ENCODE data around the gene CLIC4. TPM values are rescaled to one million over a fixed set of nuclear protein-coding genes. Genes with fewer than 3 reads are reported as not detected.
A peak's percentile ranks its signal among the peaks of the same experiment; 100 is the strongest.
"Not testable (repeated sequence)": the region's sequence is repeated elsewhere in the genome, so short reads cannot be mapped to it uniquely, and the experiment has no call there.

CLIC4 gene
- total RNA-seq, 2 donors from 2014 or later: 16.2 to 30.0 TPM

DNA sequence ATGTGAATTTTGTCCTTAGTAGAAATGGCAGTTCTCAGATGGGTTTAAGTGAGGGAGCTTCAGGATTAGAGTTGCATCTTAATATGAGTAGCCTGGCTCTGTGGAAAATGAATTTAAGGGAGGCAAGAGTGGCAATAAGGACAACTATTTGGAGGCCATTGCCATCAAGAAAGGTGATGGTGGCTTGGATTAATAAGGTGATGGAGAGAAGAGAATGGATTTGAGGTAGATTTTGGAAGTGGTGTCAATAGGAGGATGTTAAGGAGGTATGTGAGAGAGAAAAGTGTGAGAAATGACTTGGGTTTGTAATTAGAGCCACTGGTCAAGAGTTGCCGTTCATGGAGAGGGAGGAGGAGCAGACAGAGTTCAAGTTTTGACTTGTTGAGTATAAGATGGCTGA lies 16.3 kb downstream of the CLIC4 start:
- ATAC-seq: no peak

DNA sequence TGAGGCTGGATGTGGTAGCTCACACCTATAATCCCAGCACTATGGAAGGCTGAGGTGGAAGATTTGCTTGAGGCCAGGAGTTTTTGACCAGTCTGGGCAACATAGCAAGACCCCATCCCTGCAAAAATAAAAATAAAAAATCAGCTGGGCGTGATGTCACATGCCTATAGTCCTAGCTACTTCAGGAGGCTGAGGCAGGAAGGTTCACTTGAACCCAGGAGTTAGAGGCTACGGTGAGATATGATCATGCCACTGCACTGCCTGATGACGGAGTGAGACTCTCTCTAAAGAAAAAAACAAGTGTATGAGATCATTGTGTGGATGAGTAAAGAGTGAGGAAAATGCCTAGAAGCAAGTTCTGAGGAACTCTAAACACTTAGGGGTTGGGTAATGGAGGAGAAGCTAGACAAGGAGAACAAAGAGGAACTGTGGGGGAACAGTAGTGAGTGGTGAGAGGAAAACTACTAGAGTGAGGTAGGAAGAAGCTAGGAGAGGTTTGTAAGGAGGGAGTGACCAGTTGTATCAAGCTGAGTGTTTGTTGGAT lies 17.0 kb downstream of the CLIC4 start:
- H3K36me3 Mint-ChIP-seq: no peaks in the 10 kb centered on the region
- H3K27ac Mint-ChIP-seq: no peak overlapping the region
- ATAC-seq: no peak
- no peaks in the 10 kb centered on the region for H3K9me3 Mint-ChIP-seq
- no peak for DNase-seq (ENCODE audit: low spot score in 2 of 2)

More for the DNA sequence above, 16.3 kb downstream of the CLIC4 start:
- Mint-ChIP-seq H3K36me3 (no peaks in the 10 kb centered on the region), H3K9me3 (no peaks in the 10 kb centered on the region), H3K27ac (no peak overlapping the region)
- no peak for DNase-seq (ENCODE audit: low spot score in 2 of 2)

- ATAC-seq (no peak), DNase-seq (ENCODE audit: low spot score in 2 of 2) (no peak)
- no peak overlapping the region for H3K27ac Mint-ChIP-seq
Observed at GRCh38 chr1:24763671-24764070, 18.4 kb downstream of the CLIC4 start.

GRCh38 chr1:24764439-24764838 lies 19.2 kb downstream of the CLIC4 start:
- H3K36me3 Mint-ChIP-seq: no peaks in the 10 kb centered on the region
- ATAC-seq: no peak
- H3K27ac Mint-ChIP-seq: no peak overlapping the region
- DNase-seq (ENCODE audit: low spot score in 2 of 2): no peak
- H3K9me3 Mint-ChIP-seq: no peaks in the 10 kb centered on the region

More at GRCh38 chr1:24763671-24764070, 18.4 kb downstream of the CLIC4 start:
- Mint-ChIP-seq H3K9me3 (no peaks in the 10 kb centered on the region), H3K36me3 (no peaks in the 10 kb centered on the region)

GRCh38 chr1:24764848-24765247 lies 19.6 kb downstream of the CLIC4 start:
- DNase-seq (ENCODE audit: low spot score in 2 of 2): no peak
- ATAC-seq: no peak
- H3K27ac Mint-ChIP-seq: no peak overlapping the region
- H3K36me3 Mint-ChIP-seq: no peaks in the 10 kb centered on the region
- H3K9me3 Mint-ChIP-seq: no peaks in the 10 kb centered on the region

- ATAC-seq: no peak
- no peak for DNase-seq (ENCODE audit: low spot score in 2 of 2)
- H3K9me3 Mint-ChIP-seq: no peaks in the 10 kb centered on the region
- H3K27ac Mint-ChIP-seq: no peak overlapping the region
- no peaks in the 10 kb centered on the region for H3K36me3 Mint-ChIP-seq
Observed at GRCh38 chr1:24765308-24765988, 20.2 kb downstream of the CLIC4 start.

GRCh38 chr1:24767351-24767750 lies 22.1 kb downstream of the CLIC4 start:
- H3K9me3 Mint-ChIP-seq: no peaks in the 10 kb centered on the region
- DNase-seq (ENCODE audit: low spot score in 2 of 2) (no peak), ATAC-seq (no peak)
- H3K27ac Mint-ChIP-seq: no peak overlapping the region
- no peaks in the 10 kb centered on the region for H3K36me3 Mint-ChIP-seq

DNA sequence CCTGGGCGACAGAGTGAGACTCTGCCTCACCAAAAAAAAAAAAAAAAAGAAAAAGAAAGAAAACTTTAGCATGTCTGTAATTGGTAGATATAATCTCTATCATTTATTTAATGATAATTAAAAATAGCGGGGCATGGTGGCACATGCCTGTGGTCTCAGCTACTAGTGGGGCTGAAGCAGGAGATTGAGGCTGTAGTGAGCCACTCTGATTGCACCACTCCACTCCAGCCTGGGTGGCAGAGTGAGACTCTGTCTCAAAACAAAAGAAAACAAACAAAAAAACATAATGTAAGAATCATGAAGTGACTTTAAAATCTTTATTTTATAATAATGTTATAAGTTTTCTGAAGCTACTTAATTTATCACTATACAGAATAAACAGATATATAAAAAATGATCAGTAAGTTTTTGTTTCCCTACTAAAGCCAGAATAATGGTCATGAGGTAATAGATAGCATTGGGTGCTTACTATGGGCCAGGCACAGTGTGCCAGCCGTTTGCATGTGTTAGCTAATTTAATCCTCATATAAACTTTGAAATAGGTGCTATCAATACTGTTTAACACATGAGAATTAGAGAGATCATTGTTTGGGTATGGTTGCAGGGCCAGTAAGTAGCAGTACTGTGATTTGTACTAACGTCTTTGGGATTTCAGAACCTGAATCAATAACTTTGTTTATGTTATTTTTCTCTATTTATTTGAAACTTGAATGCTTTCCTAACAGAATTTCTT lies 23.8 kb downstream of the CLIC4 start:
- no peaks in the 10 kb centered on the region for H3K9me3 Mint-ChIP-seq
- no peak for ATAC-seq

GRCh38 chr1:24769656-24770651 lies 24.7 kb downstream of the CLIC4 start:
- Mint-ChIP-seq H3K27ac (no peak overlapping the region), H3K9me3 (no peaks in the 10 kb centered on the region), H3K36me3 (no peaks in the 10 kb centered on the region)
- ATAC-seq (peak in 1 of 2 donors; percentile 31), DNase-seq (ENCODE audit: low spot score in 2 of 2) (no peak)

More for the DNA sequence above, 23.8 kb downstream of the CLIC4 start:
- Mint-ChIP-seq H3K27ac (no peak overlapping the region), H3K36me3 (no peaks in the 10 kb centered on the region)
- no peak for DNase-seq (ENCODE audit: low spot score in 2 of 2)

GRCh38 chr1:24770881-24771280 lies 25.6 kb downstream of the CLIC4 start:
- no peaks in the 10 kb centered on the region for H3K36me3 Mint-ChIP-seq
- no peak for DNase-seq (ENCODE audit: low spot score in 2 of 2)
- H3K27ac Mint-ChIP-seq: no peak overlapping the region
- no peaks in the 10 kb centered on the region for H3K9me3 Mint-ChIP-seq
- ATAC-seq: no peak

- no peaks in the 10 kb centered on the region for H3K36me3 Mint-ChIP-seq
- no peak for ATAC-seq
- H3K9me3 Mint-ChIP-seq: no peaks in the 10 kb centered on the region
- H3K27ac Mint-ChIP-seq: no peak overlapping the region
- DNase-seq (ENCODE audit: low spot score in 2 of 2): no peak
Observed at GRCh38 chr1:24771574-24771973, 26.3 kb downstream of the CLIC4 start.

- Mint-ChIP-seq H3K36me3 (no peaks in the 10 kb centered on the region), H3K9me3 (no peaks in the 10 kb centered on the region), H3K27ac (no peak overlapping the region)
- DNase-seq (ENCODE audit: low spot score in 2 of 2) (no peak), ATAC-seq (no peak)
Observed at GRCh38 chr1:24773618-24774017, 28.4 kb downstream of the CLIC4 start.

GRCh38 chr1:24775348-24775747 lies 30.1 kb downstream of the CLIC4 start:
- ATAC-seq (no peak), DNase-seq (ENCODE audit: low spot score in 2 of 2) (no peak)
- no peak overlapping the region for H3K27ac Mint-ChIP-seq
- H3K36me3 Mint-ChIP-seq: no peaks in the 10 kb centered on the region
- H3K9me3 Mint-ChIP-seq: no peaks in the 10 kb centered on the region

GRCh38 chr1:24775916-24776315 lies 30.7 kb downstream of the CLIC4 start:
- Mint-ChIP-seq H3K36me3 (no peaks in the 10 kb centered on the region), H3K27ac (no peak overlapping the region), H3K9me3 (no peaks in the 10 kb centered on the region)
- ATAC-seq (no peak), DNase-seq (ENCODE audit: low spot score in 2 of 2) (no peak)

DNA sequence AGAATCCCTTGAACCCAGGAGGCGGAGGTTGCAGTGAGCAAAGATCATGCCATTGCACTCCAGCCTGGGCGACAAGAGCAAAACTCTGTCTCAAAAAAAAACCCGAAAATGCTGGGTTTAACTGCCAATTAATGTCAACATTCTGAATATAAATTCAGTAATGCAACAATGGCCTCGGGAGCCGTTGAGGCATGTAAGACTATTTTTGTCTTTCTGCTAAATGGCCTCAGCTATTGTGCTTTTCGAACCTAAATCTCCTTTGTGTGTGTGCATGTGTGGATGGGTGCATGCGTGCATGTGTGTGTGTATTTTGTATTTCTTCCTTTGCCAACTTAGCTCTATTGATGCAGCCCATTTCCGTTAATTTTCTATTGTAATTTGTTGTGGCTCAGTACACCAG lies 31.6 kb downstream of the CLIC4 start:
- Mint-ChIP-seq H3K27ac (no peak overlapping the region), H3K9me3 (no peaks in the 10 kb centered on the region), H3K36me3 (no peaks in the 10 kb centered on the region)
- ATAC-seq: no peak
- DNase-seq (ENCODE audit: low spot score in 2 of 2): no peak

DNA sequence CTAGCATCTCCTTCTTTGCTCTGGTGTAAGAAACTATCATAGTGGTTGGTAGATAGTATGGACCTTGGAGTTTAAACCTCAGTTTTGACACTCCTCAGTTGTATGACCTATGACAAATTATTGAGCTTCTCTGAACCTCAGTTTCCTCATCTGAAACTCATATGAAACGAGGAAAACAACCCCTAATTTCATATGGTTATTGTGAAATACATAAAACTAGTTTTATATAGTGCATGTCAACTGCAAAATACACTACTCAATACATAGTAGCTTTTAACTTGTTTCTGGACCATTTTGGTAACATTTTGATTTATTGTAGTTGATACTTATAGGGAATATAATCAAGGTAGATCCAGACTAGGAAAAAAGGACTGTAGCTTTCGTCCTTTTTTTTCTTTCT lies 32.9 kb downstream of the CLIC4 start:
- no peaks in the 10 kb centered on the region for H3K9me3 Mint-ChIP-seq
- ATAC-seq: no peak
- no peaks in the 10 kb centered on the region for H3K36me3 Mint-ChIP-seq
- no peak for DNase-seq (ENCODE audit: low spot score in 2 of 2)
- H3K27ac Mint-ChIP-seq: no peak overlapping the region

DNA sequence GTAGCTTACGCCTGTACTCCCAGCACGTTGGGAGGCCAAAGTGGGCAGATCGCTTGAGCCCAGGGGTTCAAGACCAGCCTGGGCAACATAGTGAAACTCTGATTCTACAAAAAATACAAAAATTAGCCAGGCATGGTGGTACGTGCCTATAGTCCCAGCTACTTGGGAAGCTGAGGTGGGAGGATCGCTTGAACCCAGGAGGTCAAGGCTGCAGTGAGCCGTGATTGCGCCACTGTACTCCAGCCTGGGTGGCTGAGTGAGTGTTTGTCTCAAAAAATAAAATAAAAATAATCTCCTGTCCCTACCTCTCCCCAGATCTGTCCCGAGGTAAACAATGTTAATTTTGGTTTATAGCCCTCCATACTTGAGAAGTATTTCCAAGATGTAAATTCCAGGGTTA lies 34.0 kb downstream of the CLIC4 start:
- DNase-seq (ENCODE audit: low spot score in 2 of 2); H3K27ac Mint-ChIP-seq; H3K9me3 Mint-ChIP-seq; H3K36me3 Mint-ChIP-seq; ATAC-seq: not testable (repeated sequence)

Data from activated naive CD4-positive, alpha-beta T cell treated with anti-CD3 and anti-CD28 coated beads, Interleukin-2, amount 50 U/mL, for 72 hours (primary cell).